T-helper 1 cell treated with Interleukin-12 subunit alpha and Interleukin-12 subunit beta and Interleukin-4 antibody, amounts not matched to agents 30 μg/mL and 1 μg/mL, for 36 hours (primary cell): ENCODE measurements around the gene DGKG.

Experiments used
- H3K27ac Mint-ChIP-seq: one replicate; pipeline ENCODE4 v1.8.0; 2021; ENCODE audit warnings: mild to moderate bottlenecking, mixed read lengths
- H3K27me3 Mint-ChIP-seq: one replicate; pipeline ENCODE4 v1.8.0; 2021; ENCODE audit warnings: low read depth, mixed read lengths
- H3K36me3 Mint-ChIP-seq: one replicate; pipeline ENCODE4 v1.8.0; 2021; ENCODE audit warnings: low read depth, mixed read lengths
- H3K4me1 Mint-ChIP-seq: one replicate; pipeline ENCODE4 v1.8.0; 2021; ENCODE audit warnings: low read depth, mixed read lengths
- H3K4me3 Mint-ChIP-seq: one replicate; pipeline ENCODE4 v1.8.0; 2021; ENCODE audit warnings: mild to moderate bottlenecking, moderate library complexity, mixed read lengths
- H3K9me3 Mint-ChIP-seq: one replicate; pipeline ENCODE4 v1.8.0; 2021; ENCODE audit warnings: mixed read lengths

Gene DGKG

GRCh38 chr3:186150041-186150830 lies 211.8 kb downstream of the DGKG start:
- Mint-ChIP-seq H3K27me3 (peaks cover 56% of the 10 kb centered on the region), H3K27ac (no peak overlapping the region), H3K36me3 (no peaks in the 10 kb centered on the region), H3K9me3 (no peaks in the 10 kb centered on the region), H3K4me1 (peaks cover 16% of the 10 kb centered on the region), H3K4me3 (no peak overlapping the region)

GRCh38 chr3:186149319-186149960 lies 212.6 kb downstream of the DGKG start:
- Mint-ChIP-seq H3K9me3 (no peaks in the 10 kb centered on the region), H3K4me1 (peaks cover 16% of the 10 kb centered on the region), H3K36me3 (no peaks in the 10 kb centered on the region), H3K27ac (no peak overlapping the region), H3K27me3 (peaks cover 64% of the 10 kb centered on the region), H3K4me3 (no peak overlapping the region)

DNA sequence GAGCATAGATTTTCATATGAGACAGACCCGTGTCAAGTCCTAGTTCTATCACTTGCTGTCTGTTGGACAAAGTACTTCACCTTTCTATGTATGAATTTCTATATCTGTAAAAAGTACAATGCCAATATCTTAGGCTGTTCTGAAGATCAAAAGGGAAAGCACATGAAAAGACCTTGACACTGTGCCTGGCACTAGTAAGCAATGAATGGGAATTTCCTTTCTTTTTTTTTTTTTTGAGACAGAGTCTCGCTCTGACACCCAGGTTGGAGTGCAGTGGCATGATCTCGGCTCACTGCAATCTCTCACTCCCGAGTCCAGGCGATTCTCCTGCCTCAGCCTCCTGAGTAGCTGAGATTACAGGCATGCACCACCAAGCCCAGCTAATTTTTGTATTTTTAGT lies 217.8 kb downstream of the DGKG start:
- Mint-ChIP-seq H3K27ac (no peak overlapping the region), H3K4me1 (no peaks in the 10 kb centered on the region), H3K4me3 (no peak overlapping the region), H3K27me3 (peaks cover 63% of the 10 kb centered on the region), H3K36me3 (no peaks in the 10 kb centered on the region), H3K9me3 (no peaks in the 10 kb centered on the region)

DNA sequence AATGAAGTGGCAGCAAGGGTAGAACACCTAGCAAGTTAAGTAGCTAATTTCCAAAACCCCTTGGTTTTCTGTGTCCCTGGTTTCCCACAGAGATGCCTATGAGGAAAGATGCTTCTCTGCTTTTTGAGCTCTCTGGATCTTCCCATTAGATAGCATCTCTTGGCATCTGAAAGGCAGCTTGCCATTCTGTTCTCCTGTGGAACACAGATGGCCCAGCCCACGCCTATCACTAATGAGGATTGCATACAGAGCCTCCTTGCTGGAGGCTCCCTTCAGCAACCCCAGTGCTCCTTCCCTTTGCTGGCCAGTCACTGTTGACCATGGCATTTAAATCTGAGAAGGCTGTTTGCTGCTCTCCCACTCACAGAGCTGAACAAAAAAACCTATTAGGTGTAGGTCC lies 218.8 kb downstream of the DGKG start:
- Mint-ChIP-seq H3K27me3 (peaks cover 64% of the 10 kb centered on the region), H3K27ac (no peak overlapping the region), H3K36me3 (no peaks in the 10 kb centered on the region)

DNA sequence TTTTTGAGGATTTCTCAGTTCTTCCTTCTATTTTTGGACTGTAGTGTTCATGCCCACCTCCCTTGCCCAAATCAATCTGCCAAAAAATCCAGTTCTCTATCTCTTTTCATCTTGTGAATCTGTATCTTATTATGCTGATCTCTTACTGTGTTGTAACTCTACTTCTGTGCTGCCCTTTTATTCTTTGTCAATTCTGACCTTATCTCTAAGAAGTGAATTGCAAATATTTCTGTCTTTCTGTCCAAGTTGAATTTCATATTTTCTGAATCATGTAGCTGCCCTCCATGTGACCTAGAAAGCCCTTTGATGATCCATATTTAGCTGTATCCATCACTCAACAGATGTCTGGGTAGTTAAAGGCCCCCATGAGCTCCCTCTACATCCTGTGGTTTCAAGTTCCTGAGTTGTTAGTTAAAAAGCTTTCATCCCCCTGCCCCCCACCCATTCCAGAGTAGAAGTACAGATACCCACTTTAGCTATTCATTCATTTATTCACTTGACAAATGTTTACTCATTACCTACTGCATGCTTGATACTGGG lies 219.6 kb downstream of the DGKG start:
- H3K36me3 Mint-ChIP-seq = no peaks in the 10 kb centered on the region
- peaks cover 58% of the 10 kb centered on the region for H3K27me3 Mint-ChIP-seq
- H3K4me1 Mint-ChIP-seq = no peaks in the 10 kb centered on the region
- H3K9me3 Mint-ChIP-seq = no peaks in the 10 kb centered on the region
- H3K27ac Mint-ChIP-seq = no peak overlapping the region
- no peak overlapping the region for H3K4me3 Mint-ChIP-seq

More for the DNA sequence above, 218.8 kb downstream of the DGKG start:
- Mint-ChIP-seq H3K4me1 (no peaks in the 10 kb centered on the region), H3K4me3 (no peak overlapping the region), H3K9me3 (no peaks in the 10 kb centered on the region)

DNA sequence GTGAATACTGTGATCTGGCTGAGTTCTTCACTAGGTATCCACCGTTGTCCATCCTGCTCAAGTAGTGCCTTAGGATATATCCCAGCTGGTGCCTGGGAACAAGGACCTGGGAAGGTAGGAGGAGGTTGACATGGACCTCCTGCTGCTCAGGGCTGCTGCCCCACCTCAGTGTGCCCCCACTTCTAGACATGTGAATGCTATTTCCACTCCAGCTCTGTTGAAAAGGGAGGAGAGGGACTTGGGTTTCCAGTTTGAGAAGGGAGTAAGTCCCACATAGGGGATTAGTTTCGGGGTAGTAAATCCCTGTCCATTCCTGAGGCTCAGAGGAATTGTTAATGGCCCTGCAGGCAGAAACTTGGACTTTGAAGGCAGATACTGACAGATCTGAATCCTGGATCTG lies 220.2 kb downstream of the DGKG start:
- Mint-ChIP-seq H3K27me3 (peaks cover 53% of the 10 kb centered on the region), H3K9me3 (no peaks in the 10 kb centered on the region), H3K4me3 (no peak overlapping the region), H3K27ac (no peak overlapping the region), H3K36me3 (no peaks in the 10 kb centered on the region), H3K4me1 (no peaks in the 10 kb centered on the region)

GRCh38 chr3:186138272-186138981 lies 223.6 kb downstream of the DGKG start:
- H3K9me3 Mint-ChIP-seq = no peaks in the 10 kb centered on the region
- H3K4me1 Mint-ChIP-seq = no peaks in the 10 kb centered on the region
- H3K4me3 Mint-ChIP-seq = no peak overlapping the region
- peaks cover 34% of the 10 kb centered on the region for H3K27me3 Mint-ChIP-seq
- no peaks in the 10 kb centered on the region for H3K36me3 Mint-ChIP-seq
- H3K27ac Mint-ChIP-seq = no peak overlapping the region

GRCh38 chr3:186137051-186137685 lies 224.9 kb downstream of the DGKG start:
- no peak overlapping the region for H3K4me3 Mint-ChIP-seq
- no peaks in the 10 kb centered on the region for H3K4me1 Mint-ChIP-seq
- peaks cover 27% of the 10 kb centered on the region for H3K27me3 Mint-ChIP-seq
- no peak overlapping the region for H3K27ac Mint-ChIP-seq
- H3K9me3 Mint-ChIP-seq = no peaks in the 10 kb centered on the region
- no peaks in the 10 kb centered on the region for H3K36me3 Mint-ChIP-seq

DNA sequence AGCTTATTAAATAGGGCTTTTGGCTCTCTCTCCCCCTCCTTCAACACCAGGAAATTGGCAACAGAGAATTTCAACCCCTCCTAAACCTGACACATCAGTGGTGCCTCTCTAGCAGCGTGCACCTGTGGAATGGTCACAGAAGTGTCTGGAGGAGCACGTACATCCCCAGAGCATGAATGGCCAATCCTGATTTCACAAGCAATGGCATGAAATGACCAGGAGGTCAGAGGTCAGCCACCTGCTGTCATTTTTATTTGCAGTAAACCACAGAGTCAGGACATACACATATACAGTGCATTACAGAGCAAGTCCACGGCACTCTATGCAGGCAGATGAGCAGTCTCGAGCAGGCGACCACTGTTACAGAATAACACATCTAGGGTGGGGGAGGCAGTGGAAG lies 228.1 kb downstream of the DGKG start:
- no peaks in the 10 kb centered on the region for H3K9me3 Mint-ChIP-seq
- peaks cover 34% of the 10 kb centered on the region for H3K27me3 Mint-ChIP-seq
- H3K36me3 Mint-ChIP-seq = no peaks in the 10 kb centered on the region
- no peaks in the 10 kb centered on the region for H3K4me1 Mint-ChIP-seq
- no peak overlapping the region for H3K27ac Mint-ChIP-seq
- H3K4me3 Mint-ChIP-seq = no peak overlapping the region

GRCh38 chr3:186132487-186132886 lies 229.5 kb downstream of the DGKG start:
- H3K36me3 Mint-ChIP-seq = no peaks in the 10 kb centered on the region

GRCh38 chr3:186129206-186129605 lies 232.8 kb downstream of the DGKG start:
- peaks cover 5% of the 10 kb centered on the region for H3K9me3 Mint-ChIP-seq
- no peaks in the 10 kb centered on the region for H3K36me3 Mint-ChIP-seq
- peaks cover 31% of the 10 kb centered on the region for H3K27me3 Mint-ChIP-seq
- H3K4me3 Mint-ChIP-seq = no peak overlapping the region
- H3K27ac Mint-ChIP-seq = no peak overlapping the region
- H3K4me1 Mint-ChIP-seq = no peaks in the 10 kb centered on the region

More at GRCh38 chr3:186132487-186132886, 229.5 kb downstream of the DGKG start:
- no peaks in the 10 kb centered on the region for H3K4me1 Mint-ChIP-seq
- no peaks in the 10 kb centered on the region for H3K9me3 Mint-ChIP-seq
- no peak overlapping the region for H3K4me3 Mint-ChIP-seq
- no peak overlapping the region for H3K27ac Mint-ChIP-seq
- H3K27me3 Mint-ChIP-seq = peaks cover 31% of the 10 kb centered on the region

DNA sequence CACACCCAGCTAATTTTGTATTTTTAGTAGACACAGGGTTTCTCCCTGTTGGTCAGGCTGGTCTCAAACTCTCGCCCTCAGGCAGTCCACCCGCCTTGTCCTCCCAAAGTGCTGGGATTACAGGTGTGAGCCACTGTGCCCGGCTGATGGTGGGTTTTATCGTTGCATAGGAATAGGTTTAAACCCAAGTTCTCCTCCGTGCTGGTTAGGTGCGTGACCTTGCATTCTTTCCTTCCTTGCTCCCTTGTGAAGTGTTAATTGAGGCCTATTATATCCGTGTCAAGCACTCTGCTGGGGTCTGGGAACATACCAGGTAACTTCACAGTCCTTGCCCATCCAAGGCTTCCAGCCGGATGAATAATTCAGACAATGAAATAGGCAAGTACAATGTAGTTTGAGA lies 233.9 kb downstream of the DGKG start:
- peaks cover 5% of the 10 kb centered on the region for H3K9me3 Mint-ChIP-seq
- no peak overlapping the region for H3K4me3 Mint-ChIP-seq
- H3K36me3 Mint-ChIP-seq = no peaks in the 10 kb centered on the region
- H3K27me3 Mint-ChIP-seq = peaks cover 36% of the 10 kb centered on the region
- H3K4me1 Mint-ChIP-seq = no peaks in the 10 kb centered on the region
- no peak overlapping the region for H3K27ac Mint-ChIP-seq

DNA sequence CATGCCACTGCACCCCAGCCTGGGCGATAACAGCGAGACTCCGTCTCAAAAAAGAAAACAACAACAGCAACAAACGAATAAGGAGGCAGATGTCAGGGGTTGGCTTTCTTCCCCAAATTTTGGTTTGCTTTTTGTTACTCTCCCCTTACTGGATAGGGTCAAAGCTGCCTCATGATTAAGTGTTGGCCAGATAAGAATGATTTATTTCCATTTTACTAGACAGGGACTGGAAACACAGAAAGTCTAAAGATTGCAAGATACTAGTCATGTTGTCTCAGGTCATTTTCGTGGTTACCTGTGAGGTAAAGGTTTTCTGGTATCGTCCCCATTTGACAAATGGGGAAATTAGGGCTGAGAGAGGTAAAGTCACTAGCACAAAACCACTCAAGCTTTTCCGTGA lies 234.6 kb downstream of the DGKG start:
- Mint-ChIP-seq H3K27ac (no peak overlapping the region), H3K4me1 (no peaks in the 10 kb centered on the region), H3K36me3 (no peaks in the 10 kb centered on the region), H3K9me3 (peaks cover 5% of the 10 kb centered on the region), H3K4me3 (no peak overlapping the region), H3K27me3 (peaks cover 40% of the 10 kb centered on the region)

GRCh38 chr3:186125118-186125517 lies 236.9 kb downstream of the DGKG start:
- Mint-ChIP-seq H3K4me3 (no peak overlapping the region), H3K36me3 (no peaks in the 10 kb centered on the region), H3K27ac (no peak overlapping the region), H3K9me3 (peaks cover 5% of the 10 kb centered on the region), H3K4me1 (no peaks in the 10 kb centered on the region), H3K27me3 (peaks cover 36% of the 10 kb centered on the region)
